NCI-H1436 (cell line): ENCODE measurements around the gene AUTS2.

Experiments used
- DNase-seq: peaks from one replicate; lab custom pipeline; 2025; lab: John Stamatoyannopoulos, UW

AUTS2 gene

GRCh38 chr7:69598081-69598486, at the start of gene AUTS2:
Gene AUTS2 (plus strand): TSS chr7:69598475. CDS start chr7:69599654, 1,179 bp downstream.
- peak; percentile 95 for DNase-seq

- no peak for DNase-seq
Observed at GRCh38 chr7:69550991-69551390, 47.3 kb upstream of the AUTS2 start.

- DNase-seq: no peak
Observed at GRCh38 chr7:69553190-69553589, 45.1 kb upstream of the AUTS2 start.

- no peak for DNase-seq
Observed at GRCh38 chr7:69561266-69561960, 36.9 kb upstream of the AUTS2 start.

- DNase-seq: peak; percentile 34
Observed at GRCh38 chr7:69564454-69565417, 33.5 kb upstream of the AUTS2 start.

GRCh38 chr7:69567800-69568199, 30.5 kb upstream of the AUTS2 start:
- no peak for DNase-seq

- no peak for DNase-seq
Observed at GRCh38 chr7:69568266-69568665, 30.0 kb upstream of the AUTS2 start.

GRCh38 chr7:69575651-69576050, 22.6 kb upstream of the AUTS2 start:
- DNase-seq: no peak

- DNase-seq: no peak
Observed at GRCh38 chr7:69577221-69577620, 21.1 kb upstream of the AUTS2 start.

GRCh38 chr7:69585169-69585568, 13.1 kb upstream of the AUTS2 start:
- no peak for DNase-seq

- no peak for DNase-seq
Observed at GRCh38 chr7:69586321-69586720, 12.0 kb upstream of the AUTS2 start.

- DNase-seq: no peak
Observed at GRCh38 chr7:69588773-69589172, 9.5 kb upstream of the AUTS2 start.

- DNase-seq: no peak
Observed at GRCh38 chr7:69591805-69592204, 6.5 kb upstream of the AUTS2 start.

- DNase-seq: no peak
Observed at GRCh38 chr7:69593511-69593910, 4.8 kb upstream of the AUTS2 start.

- no peak for DNase-seq
Observed at GRCh38 chr7:69595415-69595814, 2.9 kb upstream of the AUTS2 start.

- no peak for DNase-seq
Observed at GRCh38 chr7:69596056-69596455, 2.2 kb upstream of the AUTS2 start.

- no peak for DNase-seq
Observed at GRCh38 chr7:69596723-69597277, 1.5 kb upstream of the AUTS2 start.

GRCh38 chr7:69597278-69598076, 798 bp upstream of the AUTS2 start:
- DNase-seq: no peak

- peak; percentile 51 for DNase-seq
Observed at GRCh38 chr7:69598487-69599285, 411 bp downstream of the AUTS2 start.

GRCh38 chr7:69599286-69599954, 1.1 kb downstream of the AUTS2 start:
- no peak for DNase-seq
